T-helper 1 cell (primary cell): ENCODE data around the gene PDCD10.

Source experiments
- DNase-seq, 5 donors: peaks; one replicate each; pipeline ENCODE4 v3.0.0-alpha.2; 2012 to 2020

PDCD10 gene

DNA sequence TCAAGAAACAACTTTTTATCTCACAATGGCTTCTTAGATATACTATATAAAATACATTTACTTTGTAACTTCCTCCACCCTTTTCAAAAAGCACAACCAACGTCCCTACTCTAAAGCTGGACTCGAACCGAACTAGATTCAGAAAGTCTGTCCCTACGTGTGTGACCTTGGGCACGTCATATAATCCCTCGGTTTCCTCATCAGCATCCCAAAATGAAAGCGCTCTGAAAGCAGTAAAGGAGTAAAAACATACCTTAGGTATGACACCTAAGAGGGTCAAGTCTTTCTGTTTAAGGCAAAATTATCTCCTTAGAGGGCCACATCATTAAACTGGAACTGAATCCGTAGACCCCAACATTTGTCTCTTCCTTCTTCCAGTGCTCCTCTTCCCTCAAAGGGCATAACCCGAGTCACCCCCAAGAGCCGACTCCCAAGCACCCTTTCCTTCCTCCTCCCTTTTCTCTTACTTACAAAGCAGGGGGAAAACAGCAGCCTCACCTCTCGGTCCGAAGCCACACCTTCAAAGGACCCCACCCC lies 663 bp downstream of the PDCD10 start:
- no peak for DNase-seq

- DNase-seq = no peak
Measured at GRCh38 chr3:167732313-167733065, 2.2 kb downstream of the PDCD10 start.

GRCh38 chr3:167731393-167731792 lies 3.3 kb downstream of the PDCD10 start:
- no peak for DNase-seq

GRCh38 chr3:167729591-167729990 lies 5.1 kb downstream of the PDCD10 start:
- no peak for DNase-seq

DNA sequence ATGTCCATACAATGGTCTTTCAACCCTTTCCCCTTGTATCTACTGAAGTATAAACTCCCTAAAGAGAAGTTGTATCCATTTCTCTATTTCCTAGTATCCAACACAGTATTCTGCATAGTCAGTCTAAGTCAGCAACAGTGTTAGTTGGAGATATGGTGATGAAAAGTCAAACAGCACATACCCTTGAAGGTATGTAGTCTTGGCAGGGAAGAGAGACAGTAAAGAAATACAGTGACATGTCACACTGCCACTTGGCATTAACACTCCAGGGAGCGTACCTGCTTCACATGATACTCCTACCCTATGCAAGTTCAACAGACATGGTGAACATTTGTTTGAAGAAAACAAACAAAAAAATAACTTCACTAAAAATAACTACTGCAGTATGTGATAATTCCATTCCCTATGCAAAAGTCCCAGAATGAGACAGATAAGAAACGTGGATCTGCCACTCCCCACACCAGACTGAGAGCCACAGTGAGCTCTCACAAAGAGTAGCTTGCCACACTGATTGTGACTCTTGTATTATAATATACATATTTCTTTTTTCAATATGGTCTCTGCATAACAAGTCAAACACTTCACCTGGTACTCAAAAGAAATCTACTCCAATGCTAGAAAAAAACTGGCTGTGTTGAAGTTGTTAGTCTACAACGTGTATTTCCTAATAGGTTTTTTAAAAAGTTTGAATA lies 5.9 kb downstream of the PDCD10 start:
- DNase-seq = no peak

GRCh38 chr3:167728176-167728575 lies 6.5 kb downstream of the PDCD10 start:
- DNase-seq = no peak

DNA sequence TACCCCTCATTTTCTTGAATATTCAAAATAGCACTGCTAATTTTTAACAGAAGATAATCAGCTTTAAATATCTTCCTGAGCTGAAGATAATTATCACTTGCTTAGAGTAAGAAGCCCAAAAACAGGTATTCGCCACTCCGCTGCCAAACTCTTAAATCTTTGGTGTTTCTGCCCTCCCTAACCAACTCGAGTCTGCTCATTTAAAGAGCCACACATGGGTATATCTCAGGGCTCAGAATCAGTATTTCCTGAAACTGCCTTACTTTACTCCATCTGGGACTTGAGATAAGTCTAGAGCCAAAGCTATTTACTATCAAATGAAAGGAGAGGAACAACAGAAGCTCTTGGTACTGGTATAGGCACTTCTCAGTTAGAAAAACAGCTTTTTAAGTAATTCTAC lies 10.8 kb downstream of the PDCD10 start:
- no peak for DNase-seq

DNA sequence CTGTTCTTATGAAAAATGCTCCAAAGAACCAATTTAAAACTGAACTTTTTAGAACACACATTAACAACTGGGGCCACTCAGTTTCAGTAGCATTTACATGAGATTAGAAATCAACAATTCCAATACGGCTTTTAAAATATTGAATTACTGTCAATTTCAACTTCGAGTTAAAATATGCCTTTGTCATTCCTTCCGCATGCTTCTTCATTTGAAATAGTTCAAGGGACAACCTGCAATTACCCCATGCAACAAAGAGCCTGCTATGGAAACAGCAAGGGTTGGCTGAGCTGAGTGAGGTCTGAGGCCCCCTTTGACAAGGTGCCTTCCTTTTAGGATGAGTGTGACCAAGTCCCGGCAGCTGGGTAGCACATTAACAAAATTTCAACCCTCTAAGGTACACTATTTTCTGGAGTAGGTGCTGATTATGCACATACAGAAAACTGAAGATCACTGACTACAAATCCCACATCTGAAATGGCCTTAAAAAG lies 11.6 kb downstream of the PDCD10 start:
- no peak for DNase-seq

GRCh38 chr3:167718582-167718981 lies 16.1 kb downstream of the PDCD10 start:
- DNase-seq = no peak

GRCh38 chr3:167716920-167717319 lies 17.8 kb downstream of the PDCD10 start:
- DNase-seq = no peak

GRCh38 chr3:167714871-167715270 lies 19.8 kb downstream of the PDCD10 start:
- no peak for DNase-seq

- DNase-seq = no peak
Measured at GRCh38 chr3:167712445-167712844, 22.2 kb downstream of the PDCD10 start.

DNA sequence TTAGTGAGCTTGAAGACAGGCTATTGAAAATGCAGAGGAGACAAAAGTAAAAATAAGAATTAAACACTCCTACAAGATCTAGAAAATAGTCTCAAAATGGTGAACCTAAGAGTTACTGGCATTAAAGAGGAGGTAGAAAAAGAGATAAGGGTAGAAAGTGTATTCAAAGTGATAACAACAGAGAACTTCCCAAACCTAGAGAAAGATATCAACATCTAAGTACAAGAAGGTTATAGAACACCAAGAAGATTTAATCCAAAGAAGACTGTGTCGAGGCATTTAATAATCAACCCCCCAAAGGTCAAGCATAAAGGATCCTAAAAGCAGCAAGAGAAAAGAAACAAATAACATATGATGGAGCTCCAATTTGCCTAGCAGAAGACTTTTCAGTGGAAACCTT lies 23.3 kb downstream of the PDCD10 start:
- no peak for DNase-seq

GRCh38 chr3:167710552-167710951 lies 24.1 kb downstream of the PDCD10 start:
- no peak for DNase-seq

- DNase-seq = no peak
Measured at GRCh38 chr3:167709690-167710089, 25.0 kb downstream of the PDCD10 start.

DNA sequence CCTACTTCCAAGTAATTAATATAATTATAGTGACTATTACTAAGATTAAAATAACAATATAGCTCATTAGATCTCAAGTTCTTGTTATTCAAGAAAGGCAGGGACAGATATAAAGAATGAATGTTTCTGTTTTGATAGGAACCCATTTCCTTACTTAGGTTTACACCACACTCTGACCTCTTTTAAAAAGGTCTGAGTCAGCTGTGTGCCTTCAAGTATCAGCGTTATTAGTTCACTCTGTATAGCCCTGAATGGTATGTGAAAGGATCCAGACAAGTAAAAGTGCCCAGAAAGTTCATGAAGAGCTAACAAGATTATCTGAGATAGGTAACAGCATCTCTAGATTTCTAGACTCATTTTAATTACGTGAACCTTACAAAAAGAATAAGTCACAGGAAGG lies 28.9 kb downstream of the PDCD10 start:
- no peak for DNase-seq

GRCh38 chr3:167700926-167701325 lies 33.8 kb downstream of the PDCD10 start:
- DNase-seq = no peak

DNA sequence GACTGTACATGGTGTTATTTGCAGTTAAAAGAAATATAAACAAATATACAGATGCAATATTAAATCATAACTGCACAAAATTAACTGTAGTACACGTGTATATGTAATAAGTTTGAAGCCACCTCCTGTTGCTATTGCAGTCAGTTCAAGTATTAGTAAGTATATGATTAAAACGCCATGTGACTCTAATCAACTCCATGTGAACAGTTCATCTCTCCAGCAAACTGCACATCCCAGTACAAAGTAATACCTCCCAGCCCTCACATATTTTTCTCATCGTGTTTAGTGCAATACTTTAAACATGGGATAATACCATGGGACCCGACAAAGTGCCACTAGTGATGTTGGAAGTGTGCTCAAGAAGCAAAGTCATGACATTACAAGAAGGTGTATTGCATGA lies 34.6 kb downstream of the PDCD10 start:
- no peak for DNase-seq

DNA sequence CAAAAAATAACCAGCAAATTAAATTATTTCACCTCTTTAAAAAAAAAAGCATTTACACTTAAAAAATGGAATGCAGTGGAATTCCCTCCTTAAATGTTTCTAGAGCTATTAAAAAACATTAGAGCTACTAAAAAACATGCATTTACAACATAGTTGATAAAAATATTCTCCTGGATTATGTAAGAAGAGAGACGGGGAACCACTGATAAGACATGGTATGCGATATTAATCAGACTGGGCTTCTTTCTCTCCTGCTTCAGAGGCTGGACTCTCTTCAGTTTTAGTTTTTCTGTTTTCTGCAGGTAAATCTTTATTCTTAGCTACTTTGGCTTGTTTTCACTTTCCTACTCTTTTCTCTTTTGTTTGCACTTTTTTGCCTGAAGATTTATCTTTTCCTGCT lies 40.6 kb downstream of the PDCD10 start:
- DNase-seq = no peak

- peak in 2 of 5 donors; percentile 3 to 86 for DNase-seq
Measured at GRCh38 chr3:167691366-167691765, 43.3 kb downstream of the PDCD10 start.

GRCh38 chr3:167684388-167684993 lies 50.2 kb downstream of the PDCD10 start:
- DNase-seq = peak in 4 of 5 donors; percentile 2 to 52 (median 42)

GRCh38 chr3:167679526-167679925 lies 55.2 kb downstream of the PDCD10 start:
- no peak for DNase-seq

- no peak for DNase-seq
Measured at GRCh38 chr3:167675848-167676247, 58.8 kb downstream of the PDCD10 start.

- DNase-seq = no peak
Measured at GRCh38 chr3:167673221-167673620, 61.5 kb downstream of the PDCD10 start.
